ENCODE measurements around the gene HMGXB4. TPM values are rescaled to one million over a fixed set of nuclear protein-coding genes. Genes with fewer than 3 reads are reported as not detected.
"Not testable (repeated sequence)": the region's sequence is repeated elsewhere in the genome, so short reads cannot be mapped to it uniquely, and the experiment has no call there.

The HMGXB4 gene
- polyA plus RNA-seq, 1 experiment = 30.4 TPM

DNA sequence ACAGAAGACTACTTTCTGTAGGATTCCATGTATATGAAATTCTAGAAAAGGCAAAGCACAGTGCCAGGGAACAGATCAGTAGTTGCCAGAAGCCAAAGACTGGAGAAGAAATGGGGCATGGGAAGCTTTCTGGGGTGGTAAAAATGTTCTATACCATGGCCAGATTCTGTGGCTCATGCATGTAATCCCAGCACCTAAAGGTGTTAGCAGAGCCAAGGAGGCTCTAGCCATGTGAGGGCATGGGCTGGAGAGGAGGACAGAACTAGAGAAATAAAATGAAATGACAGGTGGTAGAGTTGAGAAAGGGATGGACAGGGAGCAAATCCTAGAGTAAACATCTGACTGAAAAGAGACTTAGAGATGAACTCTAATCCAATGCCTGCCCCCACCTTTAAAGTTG lies 26.9 kb upstream of the HMGXB4 start:
- no peak for TF ChIP-seq CTCF (IDR thresholded peaks at IDR 0.05; ENCODE audit: low read depth, low read length)
- peaks cover 5% of the 10 kb centered on the region for H3K27me3 ChIP-seq (ENCODE audit: control insufficient read depth, insufficient read depth, low read length)
- ChIA-PET POLR2A (no interaction called here), CTCF (interaction anchor here (0.6 to 1.7 kb wide), 4 partner anchors 8 to 1227 kb away, joined by 4 to 11 read pairs (median 7); no protein-coding TSS in a partner anchor)
- H3K9me3 ChIP-seq (ENCODE audit: control insufficient read depth, insufficient read depth, low read length) = no peaks in the 10 kb centered on the region
- no peak overlapping the region for H3K27ac ChIP-seq (ENCODE audit: low read depth, low read length)
- H3K4me3 ChIP-seq (ENCODE audit: low read depth, low read length) = no peak overlapping the region
- DNase-seq (ENCODE audit: low read depth, low spot score) = no peak

DNA sequence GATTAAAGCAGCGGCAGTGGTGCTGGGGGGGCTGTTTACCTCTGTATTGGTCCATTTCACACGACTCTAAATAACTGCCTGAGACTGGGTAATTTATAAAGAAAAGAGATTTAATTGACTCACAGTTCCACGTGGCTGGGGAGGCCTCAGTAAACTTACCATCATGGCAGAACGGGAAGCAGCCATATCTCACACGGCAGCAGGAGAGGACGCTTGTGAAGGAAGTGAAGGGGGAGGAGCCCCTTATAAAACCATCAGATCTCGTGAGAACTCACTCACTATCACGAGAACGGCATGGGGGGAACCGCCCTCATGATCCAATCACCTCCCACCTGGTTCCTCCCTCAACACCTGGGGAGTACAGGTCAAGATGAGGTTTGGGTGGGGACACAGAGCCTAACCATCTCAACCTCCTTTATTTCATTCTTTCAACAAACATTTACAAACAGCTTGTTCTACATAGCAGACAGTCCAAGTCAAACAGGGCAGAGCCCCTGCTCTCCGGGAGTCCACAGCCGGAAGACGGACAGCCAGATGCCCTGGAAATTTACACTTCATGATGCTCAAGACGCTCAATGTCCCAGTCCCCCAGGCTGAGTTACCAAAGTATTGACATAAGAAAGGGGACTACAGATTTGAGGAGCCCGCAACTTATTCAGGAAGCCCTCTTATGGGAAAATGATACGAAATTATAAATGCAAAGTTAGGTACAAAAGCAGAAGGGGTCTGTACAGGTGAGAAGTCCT lies 26.3 kb upstream of the HMGXB4 start:
- no peaks in the 10 kb centered on the region for H3K9me3 ChIP-seq (ENCODE audit: control insufficient read depth, insufficient read depth, low read length)
- POLR2A ChIA-PET = no interaction called here
- H3K4me3 ChIP-seq (ENCODE audit: low read depth, low read length) = no peak overlapping the region
- no peak for DNase-seq (ENCODE audit: low read depth, low spot score)
- peaks cover 9% of the 10 kb centered on the region for H3K27me3 ChIP-seq (ENCODE audit: control insufficient read depth, insufficient read depth, low read length)
- CTCF ChIA-PET = interaction anchor here (0.7 to 1.7 kb wide), 20 partner anchors 9 to 1886 kb away, joined by 3 to 17 read pairs (median 4); no protein-coding TSS in a partner anchor
- no peak for TF ChIP-seq CTCF (IDR thresholded peaks at IDR 0.05; ENCODE audit: low read depth, low read length)
- no peak overlapping the region for H3K27ac ChIP-seq (ENCODE audit: low read depth, low read length)

- no peak overlapping the region for H3K27ac ChIP-seq (ENCODE audit: low read depth, low read length)
- no peak overlapping the region for H3K4me3 ChIP-seq (ENCODE audit: low read depth, low read length)
- H3K9me3 ChIP-seq (ENCODE audit: control insufficient read depth, insufficient read depth, low read length) = no peaks in the 10 kb centered on the region
- TF ChIP-seq CTCF (IDR thresholded peaks at IDR 0.05; ENCODE audit: low read depth, low read length) = peak; percentile 91
- CTCF ChIA-PET = interaction anchor here (0.5 to 1.7 kb wide), 22 partner anchors 8 to 1887 kb away, joined by 3 to 17 read pairs (median 4); no protein-coding TSS in a partner anchor
- DNase-seq (ENCODE audit: low read depth, low spot score) = peak; percentile 11
- peaks cover 9% of the 10 kb centered on the region for H3K27me3 ChIP-seq (ENCODE audit: control insufficient read depth, insufficient read depth, low read length)
- POLR2A ChIA-PET = no interaction called here
Observed at GRCh38 chr22:35231585-35232084, 25.7 kb upstream of the HMGXB4 start.

GRCh38 chr22:35238749-35239148 lies 18.5 kb upstream of the HMGXB4 start:
- H3K4me3 ChIP-seq (ENCODE audit: low read depth, low read length); H3K27ac ChIP-seq (ENCODE audit: low read depth, low read length); H3K9me3 ChIP-seq (ENCODE audit: control insufficient read depth, insufficient read depth, low read length); POLR2A ChIA-PET; DNase-seq (ENCODE audit: low read depth, low spot score); H3K27me3 ChIP-seq (ENCODE audit: control insufficient read depth, insufficient read depth, low read length); CTCF ChIA-PET: not testable (repeated sequence)

DNA sequence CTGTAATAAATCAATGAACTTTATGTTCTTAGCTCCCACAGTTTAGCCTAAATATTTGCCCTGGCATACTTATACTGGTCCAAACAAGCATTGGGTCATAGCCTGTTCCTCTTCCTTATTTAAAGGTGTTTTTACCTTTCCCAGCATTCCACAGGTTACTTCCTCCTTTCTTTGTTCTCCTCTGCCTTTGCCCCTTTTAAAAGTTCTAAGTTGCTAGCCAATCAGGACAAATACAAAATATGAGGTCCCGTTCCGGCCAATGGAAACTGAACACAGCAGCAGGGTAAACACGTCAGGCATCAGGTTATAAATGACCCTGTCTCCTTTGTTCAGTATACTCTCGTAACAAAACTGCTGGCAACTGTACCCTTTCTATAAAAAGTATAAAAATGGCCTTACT lies 12.8 kb upstream of the HMGXB4 start:
- H3K27ac ChIP-seq (ENCODE audit: low read depth, low read length); H3K4me3 ChIP-seq (ENCODE audit: low read depth, low read length); POLR2A ChIA-PET; H3K9me3 ChIP-seq (ENCODE audit: control insufficient read depth, insufficient read depth, low read length); DNase-seq (ENCODE audit: low read depth, low spot score); H3K27me3 ChIP-seq (ENCODE audit: control insufficient read depth, insufficient read depth, low read length): not testable (repeated sequence)
- CTCF ChIA-PET = interaction anchor here (2.6 kb wide), 1 partner anchor 13 kb away, joined by 14 read pairs; no protein-coding TSS in a partner anchor

DNA sequence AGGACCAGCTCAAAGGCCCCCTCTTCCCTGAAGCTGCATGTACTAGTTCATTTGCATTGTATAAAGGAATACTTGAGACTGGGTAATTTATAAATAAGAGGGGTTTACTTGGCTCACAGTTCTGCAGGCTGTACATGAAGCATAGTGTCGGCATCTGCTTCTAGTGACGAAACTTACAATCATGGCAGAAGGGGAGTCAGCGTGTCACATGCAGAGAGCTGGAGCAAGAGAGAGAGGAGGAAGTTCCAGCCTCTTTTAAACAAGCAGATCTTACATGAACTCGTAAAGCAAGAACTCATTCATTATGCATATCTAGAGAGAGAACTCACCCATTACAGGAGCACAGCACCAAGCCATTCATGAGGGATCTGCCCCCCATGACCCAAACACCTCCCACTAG lies 7.1 kb upstream of the HMGXB4 start:
- ChIA-PET CTCF (no interaction called here), POLR2A (no interaction called here)
- DNase-seq (ENCODE audit: low read depth, low spot score) = no peak
- Histone ChIP-seq H3K27me3 (ENCODE audit: control insufficient read depth, insufficient read depth, low read length) (peaks cover 5% of the 10 kb centered on the region), H3K9me3 (ENCODE audit: control insufficient read depth, insufficient read depth, low read length) (no peaks in the 10 kb centered on the region), H3K4me3 (ENCODE audit: low read depth, low read length) (no peak overlapping the region), H3K27ac (ENCODE audit: low read depth, low read length) (no peak overlapping the region)
- TF ChIP-seq CTCF (IDR thresholded peaks at IDR 0.05; ENCODE audit: low read depth, low read length) = no peak

All from AG04450 (cell line).